ENCODE results near the gene CGRRF1. TPM values are rescaled to one million over a fixed set of nuclear protein-coding genes. Genes with fewer than 3 reads are reported as not detected.

The CGRRF1 gene
- total and polyA plus RNA-seq, 2 of the 13 experiments (the other 11 are each of a cell fraction or from before 2014, with no cell fraction given), result 16.8 to 18.2 TPM

DNA sequence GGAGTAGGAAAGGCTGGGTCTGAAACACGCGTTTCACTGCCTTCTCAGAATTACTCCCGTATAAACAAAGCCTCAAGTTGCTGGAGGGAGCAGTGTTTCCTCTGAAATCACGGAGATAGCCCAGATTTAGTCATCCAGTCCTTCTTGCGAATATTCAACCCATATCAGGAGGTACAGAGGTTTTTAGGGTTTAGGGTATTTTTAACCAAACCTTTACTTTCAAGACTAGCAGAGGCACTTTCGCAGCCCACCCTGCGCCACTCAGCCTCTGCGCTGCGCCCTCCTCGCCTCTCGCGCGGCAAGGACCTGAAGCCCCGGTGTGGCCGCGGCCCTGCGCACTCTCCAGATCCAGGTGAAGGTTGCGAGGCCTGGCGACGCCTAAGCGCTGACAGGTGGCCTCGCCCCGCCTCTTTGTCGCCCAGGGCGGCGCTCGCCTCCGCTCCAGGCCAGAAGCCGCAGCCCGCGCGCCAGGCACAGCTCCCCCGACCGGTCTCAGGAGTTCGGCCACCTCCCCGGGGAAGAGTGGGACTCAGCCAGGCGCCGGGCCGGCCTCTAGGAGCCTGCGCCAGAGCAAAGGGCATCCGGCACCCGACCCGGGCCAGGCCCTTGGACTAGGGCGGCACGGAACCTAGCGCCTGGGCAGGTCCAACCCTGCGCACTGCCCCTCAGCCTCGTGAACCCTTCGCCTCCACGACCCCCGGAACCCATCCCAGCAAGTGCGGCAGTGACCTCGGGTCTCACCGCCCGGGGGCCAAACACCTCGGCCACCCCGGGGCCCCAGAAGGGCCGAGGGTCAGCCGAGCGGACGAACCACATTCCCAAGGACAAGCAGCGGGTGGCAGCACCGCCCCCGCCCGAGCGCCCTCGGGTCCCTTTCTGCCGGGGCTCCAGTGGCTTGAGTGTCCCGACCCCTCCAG is 55.4 kb downstream of the CGRRF1 start (continued):
- TF ChIP-seq HNF1A (IDR thresholded peaks at IDR 0.05; ENCODE audit: low read depth), result no peak
- no peak for TF ChIP-seq HNF1A (CRISPR knock-in tag; IDR thresholded peaks at IDR 0.05; ENCODE audit: borderline replicate concordance)
- TF ChIP-seq ZNF598 (CRISPR knock-in tag; IDR thresholded peaks at IDR 0.05; ENCODE audit: borderline replicate concordance), result peak; percentile 94
- TF ChIP-seq ONECUT2 (CRISPR knock-in tag; IDR thresholded peaks at IDR 0.05), result 0 out of 2 replicates have a peak, but pooled peaks have one; percentile 12
- TF ChIP-seq RAD51 (IDR thresholded peaks at IDR 0.05; ENCODE audit: borderline replicate concordance), result no peak
- no peak; the same call in 1 of the 2 replicates for TF ChIP-seq NR2F2 (IDR thresholded peaks at IDR 0.05; ENCODE audit: borderline replicate concordance, low read depth)
- TF ChIP-seq ZNF713 (CRISPR knock-in tag; IDR thresholded peaks at IDR 0.05), result no peak
- no peak; the same call in 1 of the 2 replicates for TF ChIP-seq XBP1 (CRISPR knock-in tag; IDR thresholded peaks at IDR 0.05)
- peak; percentile 35; the same call in 1 of the 2 replicates for TF ChIP-seq SAFB2 (CRISPR knock-in tag; IDR thresholded peaks at IDR 0.05; ENCODE audit: borderline replicate concordance, low read depth)
- TF ChIP-seq ZNF550 (CRISPR knock-in tag; IDR thresholded peaks at IDR 0.05; ENCODE audit: borderline replicate concordance), result no peak
- no peak for TF ChIP-seq SOX5 (CRISPR knock-in tag; IDR thresholded peaks at IDR 0.05; ENCODE audit: borderline replicate concordance)
- TF ChIP-seq, protein P1, sequence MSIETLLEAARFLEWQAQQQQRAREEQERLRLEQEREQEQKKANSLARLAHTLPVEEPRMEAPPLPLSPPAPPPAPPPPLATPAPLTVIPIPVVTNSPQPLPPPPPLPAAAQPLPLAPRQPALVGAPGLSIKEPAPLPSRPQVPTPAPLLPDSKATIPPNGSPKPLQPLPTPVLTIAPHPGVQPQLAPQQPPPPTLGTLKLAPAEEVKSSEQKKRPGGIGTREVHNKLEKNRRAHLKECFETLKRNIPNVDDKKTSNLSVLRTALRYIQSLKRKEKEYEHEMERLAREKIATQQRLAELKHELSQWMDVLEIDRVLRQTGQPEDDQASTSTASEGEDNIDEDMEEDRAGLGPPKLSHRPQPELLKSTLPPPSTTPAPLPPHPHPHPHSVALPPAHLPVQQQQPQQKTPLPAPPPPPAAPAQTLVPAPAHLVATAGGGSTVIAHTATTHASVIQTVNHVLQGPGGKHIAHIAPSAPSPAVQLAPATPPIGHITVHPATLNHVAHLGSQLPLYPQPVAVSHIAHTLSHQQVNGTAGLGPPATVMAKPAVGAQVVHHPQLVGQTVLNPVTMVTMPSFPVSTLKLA (IDR thresholded peaks at IDR 0.05), result no peak
- no peak for TF ChIP-seq DMTF1 (CRISPR knock-in tag; IDR thresholded peaks at IDR 0.05)
- TF ChIP-seq SCMH1 (CRISPR knock-in tag; IDR thresholded peaks at IDR 0.05; ENCODE audit: borderline replicate concordance), result no peak
- TF ChIP-seq PTBP1 (IDR thresholded peaks at IDR 0.05; ENCODE audit: low read depth, low read length, poor library complexity, severe bottlenecking), result no peak
- TF ChIP-seq, protein P2, sequence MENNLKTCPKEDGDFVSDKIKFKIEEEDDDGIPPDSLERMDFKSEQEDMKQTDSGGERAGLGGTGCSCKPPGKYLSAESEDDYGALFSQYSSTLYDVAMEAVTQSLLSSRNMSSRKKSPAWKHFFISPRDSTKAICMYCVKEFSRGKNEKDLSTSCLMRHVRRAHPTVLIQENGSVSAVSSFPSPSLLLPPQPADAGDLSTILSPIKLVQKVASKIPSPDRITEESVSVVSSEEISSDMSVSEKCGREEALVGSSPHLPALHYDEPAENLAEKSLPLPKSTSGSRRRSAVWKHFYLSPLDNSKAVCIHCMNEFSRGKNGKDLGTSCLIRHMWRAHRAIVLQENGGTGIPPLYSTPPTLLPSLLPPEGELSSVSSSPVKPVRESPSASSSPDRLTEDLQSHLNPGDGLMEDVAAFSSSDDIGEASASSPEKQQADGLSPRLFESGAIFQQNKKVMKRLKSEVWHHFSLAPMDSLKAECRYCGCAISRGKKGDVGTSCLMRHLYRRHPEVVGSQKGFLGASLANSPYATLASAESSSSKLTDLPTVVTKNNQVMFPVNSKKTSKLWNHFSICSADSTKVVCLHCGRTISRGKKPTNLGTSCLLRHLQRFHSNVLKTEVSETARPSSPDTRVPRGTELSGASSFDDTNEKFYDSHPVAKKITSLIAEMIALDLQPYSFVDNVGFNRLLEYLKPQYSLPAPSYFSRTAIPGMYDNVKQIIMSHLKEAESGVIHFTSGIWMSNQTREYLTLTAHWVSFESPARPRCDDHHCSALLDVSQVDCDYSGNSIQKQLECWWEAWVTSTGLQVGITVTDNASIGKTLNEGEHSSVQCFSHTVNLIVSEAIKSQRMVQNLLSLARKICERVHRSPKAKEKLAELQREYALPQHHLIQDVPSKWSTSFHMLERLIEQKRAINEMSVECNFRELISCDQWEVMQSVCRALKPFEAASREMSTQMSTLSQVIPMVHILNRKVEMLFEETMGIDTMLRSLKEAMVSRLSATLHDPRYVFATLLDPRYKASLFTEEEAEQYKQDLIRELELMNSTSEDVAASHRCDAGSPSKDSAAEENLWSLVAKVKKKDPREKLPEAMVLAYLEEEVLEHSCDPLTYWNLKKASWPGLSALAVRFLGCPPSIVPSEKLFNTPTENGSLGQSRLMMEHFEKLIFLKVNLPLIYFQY (CRISPR knock-in tag; IDR thresholded peaks at IDR 0.05; ENCODE audit: borderline replicate concordance), result peak; percentile 95; the same call in 1 of the 2 replicates

Data from HepG2 (cell line).